H9 (cell line): ENCODE results near the gene IGIP. TPM values are rescaled to one million over a fixed set of nuclear protein-coding genes. Genes with fewer than 3 reads are reported as not detected.

Source experiments
- DNase-seq: peaks from one replicate; pipeline ENCODE4 v3.0.0-alpha.2; 2017
- H2AFZ ChIP-seq: one replicate; pipeline ENCODE4 v1.6.1; 2013; ENCODE audit warnings: mild to moderate bottlenecking, low read length, control low read depth, moderate library complexity
- H2AK5ac ChIP-seq: 2 replicates; pipeline ENCODE4 v1.6.1; 2013; ENCODE audit warnings: low read length, control low read depth, mixed read lengths; ENCODE audit not compliant: insufficient read length
- H2BK120ac ChIP-seq: one replicate; pipeline ENCODE4 v1.6.1; 2013; ENCODE audit warnings: low read depth, mild to moderate bottlenecking, low read length, control low read depth, inconsistent platforms; ENCODE audit not compliant: poor library complexity, severe bottlenecking
- H2BK12ac ChIP-seq: 2 replicates; pipeline ENCODE4 v1.6.1; 2013; ENCODE audit warnings: low read length, control low read depth, mixed read lengths, low read depth; ENCODE audit not compliant: insufficient read length
- H2BK15ac ChIP-seq: 2 replicates; pipeline ENCODE4 v1.6.1; 2013; ENCODE audit warnings: low read depth, low read length, control low read depth
- H2BK20ac ChIP-seq: one replicate; pipeline ENCODE4 v1.6.1; 2013; ENCODE audit warnings: low read depth, mild to moderate bottlenecking, low read length, control low read depth, inconsistent platforms; ENCODE audit not compliant: poor library complexity, severe bottlenecking
- H2BK5ac ChIP-seq: 2 replicates; pipeline ENCODE4 v1.6.1; 2013; ENCODE audit warnings: low read length, control low read depth, mixed read lengths; ENCODE audit not compliant: insufficient read length
- H3K14ac ChIP-seq: 2 replicates; pipeline ENCODE4 v1.6.1; 2013; ENCODE audit warnings: low read length, control low read depth; ENCODE audit not compliant: insufficient read depth
- H3K18ac ChIP-seq: 2 replicates; pipeline ENCODE4 v1.6.1; 2013; ENCODE audit warnings: low read depth, mild to moderate bottlenecking, mixed read lengths, low read length, control low read depth; ENCODE audit not compliant: insufficient read length
- H3K23ac ChIP-seq: 2 replicates; pipeline ENCODE4 v1.6.1; 2013; ENCODE audit warnings: low read length, control low read depth, mixed read lengths, low read depth; ENCODE audit not compliant: insufficient read length
- H3K23me2 ChIP-seq: 2 replicates; pipeline ENCODE4 v1.6.1; 2013; ENCODE audit warnings: low read depth, mild to moderate bottlenecking, mixed read lengths, low read length, control low read depth; ENCODE audit not compliant: insufficient read length, poor library complexity, severe bottlenecking
- H3K27ac ChIP-seq: 2 replicates; pipeline ENCODE4 v1.5.1; 2013; ENCODE audit warnings: low read length, control low read depth, mixed read lengths, low read depth; ENCODE audit not compliant: insufficient read length
- H3K27me3 ChIP-seq: 2 replicates; pipeline ENCODE4 v1.6.1; 2013; ENCODE audit warnings: low read length, control low read depth, inconsistent platforms; ENCODE audit not compliant: insufficient read depth
- H3K4ac ChIP-seq: 2 replicates; pipeline ENCODE4 v1.6.1; 2013; ENCODE audit warnings: low read depth, mild to moderate bottlenecking, control low read depth, inconsistent platforms, low read length, moderate library complexity
- H3K4me1 ChIP-seq: 2 replicates; pipeline ENCODE4 v1.6.1; 2013; ENCODE audit warnings: low read length, control low read depth, inconsistent platforms; ENCODE audit not compliant: insufficient read depth
- H3K4me2 ChIP-seq: 2 replicates; pipeline ENCODE4 v1.6.1; 2013; ENCODE audit warnings: low read length, control low read depth, mixed read lengths; ENCODE audit not compliant: insufficient read length, insufficient read depth
- H3K56ac ChIP-seq: 2 replicates; pipeline ENCODE4 v1.6.1; 2013; ENCODE audit warnings: low read depth, mild to moderate bottlenecking, mixed read lengths, low read length, control low read depth; ENCODE audit not compliant: insufficient read length
- H3K79me1 ChIP-seq: 2 replicates; pipeline ENCODE4 v1.6.1; 2013; ENCODE audit warnings: low read depth, mild to moderate bottlenecking, moderate library complexity, low read length, control low read depth, inconsistent platforms; ENCODE audit not compliant: insufficient read depth, poor library complexity, severe bottlenecking
- H3K79me2 ChIP-seq: 2 replicates; pipeline ENCODE4 v1.6.1; 2013; ENCODE audit warnings: low read length, control low read depth, inconsistent platforms; ENCODE audit not compliant: insufficient read depth
- H3K9ac ChIP-seq: 2 replicates; pipeline ENCODE4 v1.6.1; 2013; ENCODE audit warnings: low read length, control low read depth, mixed read lengths; ENCODE audit not compliant: insufficient read length; ENCODE audit errors: extremely low read depth
- H3K9me3 ChIP-seq: one replicate; pipeline ENCODE4 v1.6.1; 2013; ENCODE audit warnings: low read depth, low read length, inconsistent platforms; ENCODE audit not compliant: control insufficient read depth
- H3T11ph ChIP-seq: one replicate; pipeline ENCODE4 v1.6.1; 2013; ENCODE audit warnings: mild to moderate bottlenecking, low read length, control low read depth, inconsistent platforms
- H4K20me1 ChIP-seq: one replicate; pipeline ENCODE4 v1.6.1; 2013; ENCODE audit not compliant: control insufficient read depth, insufficient read length, insufficient read depth
- H4K5ac ChIP-seq: 2 replicates; pipeline ENCODE4 v1.6.1; 2013; ENCODE audit warnings: low read depth, mild to moderate bottlenecking, mixed read lengths, low read length, control low read depth; ENCODE audit not compliant: insufficient read length
- H4K8ac ChIP-seq: replicated peaks from 2 replicates; pipeline ENCODE4 v1.6.1; 2013; ENCODE audit warnings: low read length, control low read depth, mixed read lengths, low read depth; ENCODE audit not compliant: insufficient read length
- H4K91ac ChIP-seq: 2 replicates; pipeline ENCODE4 v1.6.1; 2013; ENCODE audit warnings: low read depth, mild to moderate bottlenecking, moderate library complexity, mixed read lengths, low read length, control low read depth; ENCODE audit not compliant: insufficient read length
- H3K27ac Mint-ChIP-seq, 3 experiments: 2 replicates in 2 of 3; 3 replicates in 1 of 3; pipeline ENCODE4 v1.8.0; 2020 to 2021; ENCODE audit warnings: mixed read lengths in 3 of 3, mild to moderate bottlenecking in 1 of 3, moderate library complexity in 1 of 3
- H3K27me3 Mint-ChIP-seq: 2 replicates; pipeline ENCODE4 v1.8.0; 2021; ENCODE audit warnings: low read depth, mild to moderate bottlenecking, moderate library complexity, mixed read lengths
- H3K36me3 Mint-ChIP-seq, 3 experiments: 2 replicates in 2 of 3; 3 replicates in 1 of 3; pipeline ENCODE4 v1.8.0; 2020 to 2021; ENCODE audit warnings: low read depth in 3 of 3, mixed read lengths in 3 of 3; ENCODE audit not compliant: insufficient read depth in 1 of 3
- H3K4me1 Mint-ChIP-seq, 2 experiments: 2 replicates each; pipeline ENCODE4 v1.8.0; 2020; ENCODE audit warnings: mixed read lengths in 2 of 2
- H3K4me3 Mint-ChIP-seq, 2 experiments: 2 replicates in 1 of 2; 3 replicates in 1 of 2; pipeline ENCODE4 v1.8.0; 2020 to 2021; ENCODE audit warnings: mild to moderate bottlenecking in 2 of 2, mixed read lengths in 2 of 2, moderate library complexity in 1 of 2
- H3K9me3 Mint-ChIP-seq, 2 experiments: 2 replicates in 1 of 2; 3 replicates in 1 of 2; pipeline ENCODE4 v1.8.0; 2020; ENCODE audit warnings: mild to moderate bottlenecking in 2 of 2, mixed read lengths in 2 of 2, moderate library complexity in 1 of 2
- WGBS: extraction: QIAGEN DNeasy Blood & Tissue Kit; methylation state at CpG from one replicate; pipeline ENCODE4 v1.1.7; 2013; ENCODE audit warnings: missing lambda C conversion rate, low lambda C conversion rate, mixed read lengths; ENCODE audit not compliant: insufficient read length; ENCODE audit errors: extremely low coverage; 5-methylcytosine and 5-hydroxymethylcytosine counted together
- total RNA-seq: library from RNA; stranded (reverse); gene quantifications from 2 replicates; pipeline ENCODE4 v1.2.1, GENCODE V29; 2021
- TF ChIP-seq, protein P1 (sequence below): fragments of 200-600 bp; sonication (generic); conservative IDR thresholded peaks from 3 replicates; pipeline ENCODE4 v1.8.0; 2021; ENCODE audit warnings: antibody characterized with exemption, mild to moderate bottlenecking

The IGIP gene
- total RNA-seq, 1 experiment from 2014 or later, result 0.52 TPM

GRCh38 chr5:140151144-140152021 lies 25.6 kb downstream of the IGIP start:
- H2BK12ac ChIP-seq, result no peak overlapping the region
- no peaks in the 10 kb centered on the region; a peak in 1 of 5 replicates for H3K9me3 Mint-ChIP-seq
- no peak overlapping the region for H3T11ph ChIP-seq
- no peaks in the 10 kb centered on the region; the same call in 1 of the 2 replicates for H3K4me1 ChIP-seq
- H4K91ac ChIP-seq, result no peak overlapping the region
- no CpG with 5 or more reads among the region's 7 CpGs for WGBS
- no peaks in the 10 kb centered on the region for H3K9me3 ChIP-seq
- H3K4ac ChIP-seq, result no peak overlapping the region
- H3K23ac ChIP-seq, result no peak overlapping the region
- no peak overlapping the region for H2BK15ac ChIP-seq
- H2BK20ac ChIP-seq, result no peak overlapping the region
- H3K27me3 Mint-ChIP-seq, result peaks cover 37% of the 10 kb centered on the region
- no peaks in the 10 kb centered on the region for H3K79me1 ChIP-seq
- no peaks in the 10 kb centered on the region for H4K20me1 ChIP-seq
- H3K14ac ChIP-seq, result no peak overlapping the region
- no peak overlapping the region for H3K4me3 Mint-ChIP-seq
- H3K18ac ChIP-seq, result no peak overlapping the region
- H3K23me2 ChIP-seq, result peaks cover 2% of the 10 kb centered on the region
- H2BK5ac ChIP-seq, result no peak overlapping the region
- TF ChIP-seq, protein P1, sequence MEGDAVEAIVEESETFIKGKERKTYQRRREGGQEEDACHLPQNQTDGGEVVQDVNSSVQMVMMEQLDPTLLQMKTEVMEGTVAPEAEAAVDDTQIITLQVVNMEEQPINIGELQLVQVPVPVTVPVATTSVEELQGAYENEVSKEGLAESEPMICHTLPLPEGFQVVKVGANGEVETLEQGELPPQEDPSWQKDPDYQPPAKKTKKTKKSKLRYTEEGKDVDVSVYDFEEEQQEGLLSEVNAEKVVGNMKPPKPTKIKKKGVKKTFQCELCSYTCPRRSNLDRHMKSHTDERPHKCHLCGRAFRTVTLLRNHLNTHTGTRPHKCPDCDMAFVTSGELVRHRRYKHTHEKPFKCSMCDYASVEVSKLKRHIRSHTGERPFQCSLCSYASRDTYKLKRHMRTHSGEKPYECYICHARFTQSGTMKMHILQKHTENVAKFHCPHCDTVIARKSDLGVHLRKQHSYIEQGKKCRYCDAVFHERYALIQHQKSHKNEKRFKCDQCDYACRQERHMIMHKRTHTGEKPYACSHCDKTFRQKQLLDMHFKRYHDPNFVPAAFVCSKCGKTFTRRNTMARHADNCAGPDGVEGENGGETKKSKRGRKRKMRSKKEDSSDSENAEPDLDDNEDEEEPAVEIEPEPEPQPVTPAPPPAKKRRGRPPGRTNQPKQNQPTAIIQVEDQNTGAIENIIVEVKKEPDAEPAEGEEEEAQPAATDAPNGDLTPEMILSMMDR, result no peak
- no peak overlapping the region for H4K8ac ChIP-seq
- H3K27ac ChIP-seq, result no peak overlapping the region
- no peak overlapping the region for H4K5ac ChIP-seq
- peaks cover 32 to 39% of the 10 kb centered on the region in 2 experiments for H3K4me1 Mint-ChIP-seq
- H2AK5ac ChIP-seq, result no peak overlapping the region
- no peak overlapping the region; a peak in 1 of 7 replicates for H3K27ac Mint-ChIP-seq
- no peaks in the 10 kb centered on the region for H3K36me3 Mint-ChIP-seq
- H3K79me2 ChIP-seq, result no peaks in the 10 kb centered on the region
- H3K27me3 ChIP-seq, result peaks cover 14% of the 10 kb centered on the region
- H2BK120ac ChIP-seq, result no peak overlapping the region
- no peak overlapping the region for H3K9ac ChIP-seq
- H2AFZ ChIP-seq, result no peak overlapping the region
- no peak overlapping the region for H3K56ac ChIP-seq
- no peak overlapping the region for H3K4me2 ChIP-seq
- DNase-seq, result no peak
